Thyroid gland (tissue), 4 donors: ENCODE measurements around the gene GOLGA2. TPM values are rescaled to one million over a fixed set of nuclear protein-coding genes. Genes with fewer than 3 reads are reported as not detected.

Experiments
- DNase-seq, 2 donors: peaks; one replicate each; pipeline ENCODE4 v3.0.0-alpha.2; 2019
- H3K27ac ChIP-seq, 3 donors: fragments of 200-600 bp; sonication (generic); 1 replicate in 2 of 3; 2 replicates in 1 of 3; pipeline ENCODE4 v1.5.1; 2016 to 2019; ENCODE audit warnings: mild to moderate bottlenecking in 1 of 3, moderate library complexity in 1 of 3
- H3K27me3 ChIP-seq: fragments of 200-600 bp; sonication (generic); one replicate; pipeline ENCODE4 v1.5.1; 2019
- H3K36me3 ChIP-seq, 2 donors: fragments of 200-600 bp; sonication (generic); one replicate each; pipeline ENCODE4 v1.5.1; 2016 to 2019
- H3K4me1 ChIP-seq, 2 donors: fragments of 200-600 bp; sonication (generic); one replicate each; pipeline ENCODE4 v1.5.1; 2017 to 2019
- H3K4me3 ChIP-seq, 3 donors: fragments of 200-600 bp; sonication (generic); replicated peaks in 1 of 3; 1 replicate in 2 of 3; 2 replicates in 1 of 3; pipeline ENCODE4 v1.5.1; 2016; ENCODE audit warnings: mild to moderate bottlenecking in 1 of 3
- H3K9me3 ChIP-seq: fragments of 200-600 bp; sonication (generic); one replicate; pipeline ENCODE4 v1.5.1; 2017
- POLR2A ChIP-seq, 2 donors: fragments of 450-650 bp; IDR thresholded peaks; one replicate each; pipeline ENCODE4 v1.6.1; 2017; ENCODE audit warnings: antibody characterized with exemption in 2 of 2, mild to moderate bottlenecking in 2 of 2, moderate library complexity in 1 of 2
- WGBS, 2 donors: methylation state at CpG; one replicate each; pipeline ENCODE4 v1.1.5; 2017; 5-methylcytosine and 5-hydroxymethylcytosine counted together
- intact Hi-C: fragments of 100-400 bp; cut with DNase I; formaldehyde crosslinking; loops from one replicate; pipeline ENCODE4 v1.15.1; 2023
- total RNA-seq, 4 donors: library from RNA; depleted of rRNA; stranded (reverse); fragments of >200 nt; gene quantifications; one replicate each; pipeline ENCODE4 v1.2.3, GENCODE V29; 2016
- TF ChIP-seq, protein P1 (sequence below), 6 experiments: fragments of 200-600 bp in 3 of 6; fragments of 450-650 bp in 3 of 6; sonication (generic) in 3 of 6; IDR thresholded peaks; one replicate each; pipeline ENCODE4 v1.5.1; 2016 to 2019; ENCODE audit warnings: antibody characterized with exemption in 6 of 6, mild to moderate bottlenecking in 2 of 6, inconsistent platforms in 1 of 6, moderate library complexity in 1 of 6

The GOLGA2 gene
- total RNA-seq, 4 donors from 2014 or later: 94.6 to 140 (median 118) TPM

DNA sequence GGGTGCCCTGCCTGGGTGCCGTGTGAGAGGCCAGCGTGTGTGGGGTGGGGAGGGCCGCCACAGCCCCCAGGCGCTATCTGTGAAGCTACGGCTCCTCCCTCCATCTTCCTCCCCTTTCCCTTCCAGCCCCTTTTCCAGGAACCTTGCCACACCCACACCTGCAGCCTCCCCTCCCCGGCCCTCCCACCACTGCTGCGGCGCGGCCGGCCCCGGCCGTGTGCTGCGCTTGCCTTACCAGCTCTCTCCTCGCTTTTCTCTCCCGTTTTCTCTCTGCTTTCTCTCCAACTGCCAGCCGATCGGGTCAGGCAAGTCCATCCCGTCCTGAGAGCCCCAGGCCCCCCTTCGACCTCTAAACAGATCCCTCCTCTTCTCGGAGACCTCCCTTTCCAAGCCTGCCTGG, 21.4 kb downstream of the GOLGA2 start:
- WGBS, 2 donors: 85 to 88% methylated on average over 20 of the region's 20 CpGs
- TF ChIP-seq, protein P1, sequence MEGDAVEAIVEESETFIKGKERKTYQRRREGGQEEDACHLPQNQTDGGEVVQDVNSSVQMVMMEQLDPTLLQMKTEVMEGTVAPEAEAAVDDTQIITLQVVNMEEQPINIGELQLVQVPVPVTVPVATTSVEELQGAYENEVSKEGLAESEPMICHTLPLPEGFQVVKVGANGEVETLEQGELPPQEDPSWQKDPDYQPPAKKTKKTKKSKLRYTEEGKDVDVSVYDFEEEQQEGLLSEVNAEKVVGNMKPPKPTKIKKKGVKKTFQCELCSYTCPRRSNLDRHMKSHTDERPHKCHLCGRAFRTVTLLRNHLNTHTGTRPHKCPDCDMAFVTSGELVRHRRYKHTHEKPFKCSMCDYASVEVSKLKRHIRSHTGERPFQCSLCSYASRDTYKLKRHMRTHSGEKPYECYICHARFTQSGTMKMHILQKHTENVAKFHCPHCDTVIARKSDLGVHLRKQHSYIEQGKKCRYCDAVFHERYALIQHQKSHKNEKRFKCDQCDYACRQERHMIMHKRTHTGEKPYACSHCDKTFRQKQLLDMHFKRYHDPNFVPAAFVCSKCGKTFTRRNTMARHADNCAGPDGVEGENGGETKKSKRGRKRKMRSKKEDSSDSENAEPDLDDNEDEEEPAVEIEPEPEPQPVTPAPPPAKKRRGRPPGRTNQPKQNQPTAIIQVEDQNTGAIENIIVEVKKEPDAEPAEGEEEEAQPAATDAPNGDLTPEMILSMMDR (IDR thresholded peaks at IDR 0.05): no peak
- no peak for TF ChIP-seq POLR2A (IDR thresholded peaks at IDR 0.05)
- H3K36me3 ChIP-seq: peaks cover 26% of the 10 kb centered on the region in 2 donors
- intact Hi-C loops: no loop called here
- no peaks in the 10 kb centered on the region for H3K27me3 ChIP-seq
- peaks cover 0 to 15% of the 10 kb centered on the region in 2 donors for H3K4me1 ChIP-seq
- no peaks in the 10 kb centered on the region for H3K9me3 ChIP-seq
- no peak overlapping the region for H3K27ac ChIP-seq
- DNase-seq: no peak
- H3K4me3 ChIP-seq: no peak overlapping the region

DNA sequence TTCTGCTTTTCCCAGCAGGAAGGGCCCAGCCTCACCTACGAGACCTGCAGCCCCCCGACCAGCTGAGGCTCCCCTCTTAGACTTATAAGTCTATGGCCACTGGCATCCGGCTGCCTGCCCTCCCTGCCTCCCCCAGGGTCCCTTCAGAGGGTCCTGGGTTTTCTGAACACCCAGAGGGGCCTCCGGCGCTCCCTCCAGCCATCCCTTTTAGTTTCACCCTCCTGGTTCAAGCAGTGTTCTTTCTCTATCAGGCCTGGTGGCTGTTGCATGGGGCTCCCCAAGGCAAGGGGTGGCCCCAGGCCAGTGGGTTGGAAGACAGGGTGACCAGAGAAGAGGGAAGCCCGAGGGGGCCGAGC, 21.8 kb downstream of the GOLGA2 start:
- peaks cover 22% of the 10 kb centered on the region in 2 donors for H3K36me3 ChIP-seq

DNA sequence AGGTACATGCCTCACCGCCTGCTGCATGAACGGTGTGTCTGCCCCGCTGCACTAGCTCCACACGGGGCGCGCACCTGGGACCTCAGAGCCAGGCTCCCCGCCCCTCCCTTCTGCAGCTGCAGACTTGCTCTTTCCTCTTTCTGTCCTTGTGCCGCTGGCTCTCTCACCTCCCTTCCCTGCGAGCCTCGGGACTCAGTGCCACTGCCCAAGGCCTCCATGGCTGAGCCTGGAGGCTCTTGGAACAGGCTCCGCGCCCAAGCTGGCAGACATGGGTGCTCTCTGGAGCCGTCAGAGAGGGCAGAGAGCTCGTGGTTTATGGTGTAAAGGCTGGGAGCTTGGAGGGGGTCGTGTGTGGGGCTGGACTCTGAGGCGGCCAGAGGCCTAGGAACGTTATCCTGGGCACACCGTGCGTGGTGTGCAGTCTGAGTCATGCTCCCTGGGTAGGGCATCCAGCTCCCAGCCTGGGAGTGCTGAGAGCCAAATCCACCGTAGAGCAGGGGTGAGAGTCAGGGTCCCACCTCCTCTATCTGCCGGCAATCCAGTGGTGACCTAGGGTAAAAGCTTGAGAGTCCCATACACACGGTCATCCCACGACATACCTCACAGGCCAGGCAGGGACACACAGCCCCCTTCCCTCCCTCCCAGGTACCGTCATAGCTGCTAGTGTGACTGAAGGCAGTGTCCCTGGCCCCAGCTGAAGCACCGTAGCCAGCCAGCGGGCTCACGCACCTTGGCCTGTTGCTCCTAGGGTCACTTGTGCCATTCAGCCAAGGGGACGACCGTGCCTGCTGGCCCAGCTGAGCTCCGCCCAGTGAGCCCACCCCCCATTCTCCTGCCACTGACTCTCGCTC, 22.4 kb downstream of the GOLGA2 start:
- Histone ChIP-seq H3K27me3 (no peaks in the 10 kb centered on the region), H3K36me3 (peaks cover 16% of the 10 kb centered on the region in 2 donors), H3K9me3 (no peaks in the 10 kb centered on the region), H3K4me1 (peaks cover 0 to 15% of the 10 kb centered on the region in 2 donors), H3K4me3 (no peak overlapping the region), H3K27ac (no peak overlapping the region)
- intact Hi-C loops: no loop called here
- no peak for DNase-seq
- TF ChIP-seq, protein P1 (IDR thresholded peaks at IDR 0.05): no peak
- TF ChIP-seq POLR2A (IDR thresholded peaks at IDR 0.05): no peak
- WGBS, 2 donors: 91 to 96% methylated on average over 23 to 26 of the region's 31 CpGs

More for the DNA sequence above, 21.8 kb downstream of the GOLGA2 start:
- Histone ChIP-seq H3K4me1 (peaks cover 0 to 15% of the 10 kb centered on the region in 2 donors), H3K4me3 (no peak overlapping the region), H3K9me3 (no peaks in the 10 kb centered on the region), H3K27ac (no peak overlapping the region), H3K27me3 (no peaks in the 10 kb centered on the region)
- no peak for TF ChIP-seq POLR2A (IDR thresholded peaks at IDR 0.05)
- TF ChIP-seq, protein P1 (IDR thresholded peaks at IDR 0.05): no peak
- DNase-seq: no peak
- WGBS, 2 donors: 86 to 91% methylated on average over 7 of the region's 7 CpGs
- intact Hi-C loops: no loop called here

DNA sequence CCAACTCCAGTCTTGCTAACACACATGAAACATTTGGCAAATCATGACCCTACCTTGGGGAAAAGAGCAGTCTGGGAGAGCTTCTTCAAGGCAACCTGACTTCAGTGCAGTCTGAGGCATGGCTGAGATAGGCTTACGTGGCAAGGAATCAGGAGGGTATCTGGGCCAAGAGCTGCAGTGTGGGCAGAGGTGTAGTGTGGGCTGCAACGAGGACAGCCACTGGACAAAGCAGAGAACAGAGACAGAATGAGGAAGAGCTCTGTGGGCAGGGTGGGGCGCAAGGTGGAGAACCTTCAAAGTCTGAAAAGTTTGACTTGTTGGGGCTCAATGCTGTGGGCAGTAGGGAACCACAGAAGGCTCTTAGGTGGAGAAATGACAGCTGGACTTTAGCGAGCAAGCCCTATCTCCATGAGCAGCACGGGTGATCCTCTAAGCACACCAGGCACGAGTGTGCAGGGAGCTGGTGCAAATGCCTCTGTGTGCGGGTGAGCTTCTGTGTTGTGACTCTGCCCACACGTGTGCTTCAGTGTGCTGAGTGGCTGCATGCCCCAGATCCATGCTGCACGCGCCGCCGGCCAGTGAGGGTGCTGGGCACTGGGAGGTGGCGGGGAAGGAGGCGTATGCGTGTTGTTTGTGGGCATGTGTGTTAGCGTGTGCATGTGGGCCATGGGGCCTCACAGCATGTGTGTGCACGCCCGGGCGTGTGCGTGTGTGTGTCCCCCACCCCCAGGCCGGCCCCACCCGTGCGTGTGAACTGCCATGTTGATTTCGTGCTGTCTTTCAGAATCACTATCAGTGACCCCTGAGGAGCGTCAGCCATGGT, 23.3 kb downstream of the GOLGA2 start:
- TF ChIP-seq, protein P1 (IDR thresholded peaks at IDR 0.05): no peak
- TF ChIP-seq POLR2A (IDR thresholded peaks at IDR 0.05): no peak
- intact Hi-C loops: no loop called here
- Histone ChIP-seq H3K36me3 (peaks cover 8% of the 10 kb centered on the region in 2 donors), H3K27me3 (no peaks in the 10 kb centered on the region), H3K4me1 (peaks cover 0 to 15% of the 10 kb centered on the region in 2 donors), H3K9me3 (no peaks in the 10 kb centered on the region), H3K27ac (no peak overlapping the region), H3K4me3 (no peak overlapping the region)
- DNase-seq: no peak
- WGBS, 2 donors: 89 to 94% methylated on average over 22 to 25 of the region's 25 CpGs

DNA sequence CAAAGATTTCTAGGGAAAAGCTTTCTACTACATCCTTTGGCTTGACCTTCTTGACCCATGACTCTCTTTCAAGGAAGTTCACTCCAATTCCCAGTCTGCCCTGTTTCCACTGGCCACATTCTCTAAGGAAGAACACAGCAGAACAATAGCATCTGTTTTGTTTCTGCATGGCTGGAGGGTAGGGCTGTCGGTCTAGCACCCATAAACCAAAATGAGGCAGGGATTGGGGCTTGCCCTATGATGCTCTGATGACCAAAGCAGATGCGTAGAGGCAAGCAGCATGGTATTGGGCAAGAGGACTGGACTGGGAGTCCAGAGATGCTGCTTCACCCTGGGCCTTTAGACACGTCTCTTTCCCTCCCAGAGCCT, 24.1 kb downstream of the GOLGA2 start:
- H3K27ac ChIP-seq: no peak overlapping the region
- intact Hi-C loops: no loop called here
- no peaks in the 10 kb centered on the region for H3K27me3 ChIP-seq
- no peaks in the 10 kb centered on the region for H3K9me3 ChIP-seq
- H3K4me3 ChIP-seq: no peak overlapping the region
- peaks cover 0 to 15% of the 10 kb centered on the region in 2 donors for H3K4me1 ChIP-seq
- no peak for TF ChIP-seq POLR2A (IDR thresholded peaks at IDR 0.05)
- TF ChIP-seq, protein P1 (IDR thresholded peaks at IDR 0.05): no peak
- WGBS, 2 donors: 69 to 86% methylated on average over 3 of the region's 3 CpGs
- DNase-seq: no peak
- no peaks in the 10 kb centered on the region for H3K36me3 ChIP-seq
